GM23338 (cell line): ENCODE data around the gene PKNOX2. TPM values are rescaled to one million over a fixed set of nuclear protein-coding genes. Genes with fewer than 3 reads are reported as not detected.

Experiments
- ATAC-seq: fragments of 200-7000 bp; cut with Tn5 transposase; 3 replicates; pipeline ENCODE4 v1.9.1; 2020
- DNase-seq: peaks from one replicate; pipeline ENCODE4 v3.0.0-alpha.2; 2015; ENCODE audit warnings: low spot score
- H2AFZ ChIP-seq: fragments of 200-600 bp; sonication (generic); 2 replicates; pipeline ENCODE4 v1.8.0; 2016; ENCODE audit warnings: antibody characterized with exemption, mild to moderate bottlenecking, moderate library complexity
- H3F3A ChIP-seq: fragments of 200-600 bp; sonication (generic); replicated peaks from 2 replicates; pipeline ENCODE4 v1.8.0; 2017; ENCODE audit warnings: antibody characterized with exemption, mixed run types, low read depth
- H3K27ac ChIP-seq: fragments of 200-600 bp; sonication (generic); 2 replicates; pipeline ENCODE4 v1.6.1; 2016; ENCODE audit warnings: low read depth
- H3K27me3 ChIP-seq: fragments of 200-600 bp; sonication (generic); 2 replicates; pipeline ENCODE4 v1.8.0; 2016; ENCODE audit warnings: mild to moderate bottlenecking, mixed run types, moderate library complexity; ENCODE audit not compliant: insufficient read depth
- H3K36me3 ChIP-seq: fragments of 200-600 bp; sonication (generic); 2 replicates; pipeline ENCODE4 v1.8.0; 2016; ENCODE audit warnings: mild to moderate bottlenecking; ENCODE audit not compliant: insufficient read depth
- H3K4me1 ChIP-seq: fragments of 200-600 bp; sonication (generic); 2 replicates; pipeline ENCODE4 v1.8.0; 2016; ENCODE audit warnings: mild to moderate bottlenecking, moderate library complexity; ENCODE audit not compliant: insufficient read depth
- H3K4me2 ChIP-seq: fragments of 200-600 bp; sonication (generic); 2 replicates; pipeline ENCODE4 v1.7.1; 2017; ENCODE audit warnings: mixed run types
- H3K4me3 ChIP-seq: fragments of 200-600 bp; sonication (generic); 2 replicates; pipeline ENCODE4 v1.6.1; 2016; ENCODE audit warnings: mixed run types
- H3K79me2 ChIP-seq: fragments of 200-600 bp; sonication (generic); replicated peaks from 2 replicates; pipeline ENCODE4 v1.8.0; 2017; ENCODE audit warnings: mild to moderate bottlenecking; ENCODE audit not compliant: insufficient read depth
- H3K9me2 ChIP-seq: fragments of 200-600 bp; sonication (generic); 2 replicates; pipeline ENCODE4 v1.8.0; 2017; ENCODE audit not compliant: insufficient read depth
- H4K20me1 ChIP-seq: fragments of 200-600 bp; sonication (generic); replicated peaks from 2 replicates; pipeline ENCODE4 v1.8.0; 2017; ENCODE audit warnings: mild to moderate bottlenecking; ENCODE audit not compliant: insufficient read depth
- H3K27ac Mint-ChIP-seq: 2 replicates; pipeline ENCODE4 v1.8.0; 2020; ENCODE audit warnings: inconsistent platforms, mild to moderate bottlenecking, moderate library complexity, mixed read lengths
- H3K27me3 Mint-ChIP-seq: 3 replicates; pipeline ENCODE4 v1.8.0; 2022; ENCODE audit warnings: low read depth, mild to moderate bottlenecking, moderate library complexity, mixed read lengths, inconsistent platforms; ENCODE audit not compliant: insufficient read depth, poor library complexity
- H3K36me3 Mint-ChIP-seq: 3 replicates; pipeline ENCODE4 v1.8.0; 2021; ENCODE audit warnings: low read depth, mild to moderate bottlenecking, inconsistent platforms, moderate library complexity, mixed read lengths
- H3K4me1 Mint-ChIP-seq: 3 replicates; pipeline ENCODE4 v1.8.0; 2020; ENCODE audit warnings: mild to moderate bottlenecking, inconsistent platforms, mixed read lengths
- H3K4me3 Mint-ChIP-seq: 3 replicates; pipeline ENCODE4 v1.8.0; 2021; ENCODE audit warnings: moderate library complexity, mild to moderate bottlenecking, inconsistent platforms, mixed read lengths
- H3K9me3 Mint-ChIP-seq: 3 replicates; pipeline ENCODE4 v1.8.0; 2020; ENCODE audit warnings: moderate library complexity, mild to moderate bottlenecking, inconsistent platforms, mixed read lengths
- CREB1 ChIP-seq: fragments of 250-450 bp; sonication (Bioruptor Pico); IDR thresholded peaks from 2 replicates; pipeline ENCODE4 v1.5.0; 2020; ENCODE audit warnings: low read depth, mild to moderate bottlenecking, moderate library complexity
- ETS1 ChIP-seq: IDR thresholded peaks from 2 replicates; pipeline ENCODE4 v1.6.1; 2016; ENCODE audit warnings: antibody characterized with exemption
- EZH2 ChIP-seq: fragments of 200-600 bp; sonication (generic); IDR thresholded peaks from one replicate; pipeline ENCODE4 v1.8.0; 2017; ENCODE audit warnings: antibody characterized with exemption, mild to moderate bottlenecking, low read depth; ENCODE audit not compliant: unreplicated experiment
- EZH2phosphoT487 ChIP-seq: fragments of 200-600 bp; sonication (generic); IDR thresholded peaks from one replicate; pipeline ENCODE4 v1.8.1; 2018; ENCODE audit warnings: antibody characterized with exemption; ENCODE audit not compliant: unreplicated experiment
- JUNB ChIP-seq: IDR thresholded peaks from one replicate; pipeline ENCODE4 v1.6.1; 2016; ENCODE audit warnings: antibody characterized with exemption; ENCODE audit not compliant: unreplicated experiment
- REST ChIP-seq: IDR thresholded peaks from one replicate; pipeline ENCODE4 v1.6.1; 2018; ENCODE audit warnings: antibody characterized with exemption; ENCODE audit not compliant: unreplicated experiment
- STAT1 ChIP-seq: IDR thresholded peaks from one replicate; pipeline ENCODE4 v1.6.1; 2016; ENCODE audit warnings: antibody characterized with exemption; ENCODE audit not compliant: unreplicated experiment
- ZNF114 ChIP-seq: fragments of 250-450 bp; sonication (Bioruptor Pico); IDR thresholded peaks from 2 replicates; pipeline ENCODE4 v1.5.0; 2020; ENCODE audit warnings: mild to moderate bottlenecking, moderate library complexity
- ZNF331 ChIP-seq: fragments of 250-450 bp; sonication (Bioruptor Pico); IDR thresholded peaks from 2 replicates; pipeline ENCODE4 v1.5.0; 2020; ENCODE audit warnings: low read depth, mild to moderate bottlenecking, moderate library complexity
- polyA plus RNA-seq: library from polyadenylated mRNA; unstranded; fragments of >200 nt; fragmentation: Nextera tagmentation; extraction: Ambion mirVana; gene quantifications from 2 replicates; pipeline ENCODE4 v1.2.1, GENCODE V29; 2016
- total RNA-seq: library from RNA; depleted of rRNA; stranded (reverse); fragments of >200 nt; shearing (Covaris generic); gene quantifications from 2 replicates; pipeline ENCODE4 v1.2.3, GENCODE V29; 2014

PKNOX2 gene
- total and polyA plus RNA-seq, 2 experiments from 2014 or later, result 0.42 to 0.83 TPM

- TF ChIP-seq STAT1, result no peak
- no peak for TF ChIP-seq EZH2
- TF ChIP-seq REST, result no peak
- TF ChIP-seq ETS1, result no peak
- TF ChIP-seq ZNF331 (CRISPR knock-in tag), result no peak
- no peak for TF ChIP-seq JUNB
- no peak for TF ChIP-seq CREB1 (CRISPR knock-in tag)
These were observed 115.3 kb downstream of the PKNOX2 start (continued) for GRCh38 chr11:125279676-125280418.

GRCh38 chr11:125280646-125281045 lies 116.1 kb downstream of the PKNOX2 start:
- ATAC-seq (no peak), DNase-seq (no peak)
- H3K79me2 ChIP-seq, result no peaks in the 10 kb centered on the region
- H3K4me1 ChIP-seq, result no peaks in the 10 kb centered on the region
- no peaks in the 10 kb centered on the region for H3K9me3 Mint-ChIP-seq
- H3K36me3 Mint-ChIP-seq, result no peaks in the 10 kb centered on the region
- H2AFZ ChIP-seq, result no peak overlapping the region
- no peaks in the 10 kb centered on the region for H3K27me3 ChIP-seq
- no peaks in the 10 kb centered on the region for H3K36me3 ChIP-seq
- H3K4me3 ChIP-seq, result no peak overlapping the region
- TF ChIP-seq CREB1 (CRISPR knock-in tag) (no peak), JUNB (no peak), ETS1 (no peak), ZNF114 (no peak), EZH2 (no peak), EZH2phosphoT487 (no peak), ZNF331 (CRISPR knock-in tag) (no peak)
- H3K4me2 ChIP-seq, result no peak overlapping the region
- no peaks in the 10 kb centered on the region for H3F3A ChIP-seq
- no peak overlapping the region for H3K27ac Mint-ChIP-seq
- no peaks in the 10 kb centered on the region for H3K27me3 Mint-ChIP-seq
- H4K20me1 ChIP-seq, result no peaks in the 10 kb centered on the region
- no peak overlapping the region for H3K4me3 Mint-ChIP-seq
- no peaks in the 10 kb centered on the region for H3K9me2 ChIP-seq
- no peak overlapping the region for H3K27ac ChIP-seq
- H3K4me1 Mint-ChIP-seq, result 0 out of 3 replicates have a peak, but pooled peaks cover 2% of the 10 kb centered on the region
